WTC11 (cell line): ENCODE data around the gene MYL3.

Experiments used
- ATF3 ChIP-seq: sonication (generic); formaldehyde crosslinking; conservative IDR thresholded peaks from 2 replicates; pipeline ENCODE4 v1.8.1; 2022; ENCODE audit warnings: mild to moderate bottlenecking, missing genetic modification reagents
- CTCF ChIP-seq: fragments of 200-600 bp; IDR thresholded peaks from 2 replicates; pipeline ENCODE4 v1.8.0; 2022; ENCODE audit warnings: antibody characterized with exemption
- NFYB ChIP-seq: sonication (generic); formaldehyde crosslinking; conservative IDR thresholded peaks from 2 replicates; pipeline ENCODE4 v1.8.0; 2022; ENCODE audit warnings: low read depth, missing genetic modification reagents
- OVOL2 ChIP-seq: fragments of 250-450 bp; sonication (Bioruptor Pico); IDR thresholded peaks from 2 replicates; pipeline ENCODE4 v1.9.0; 2021; ENCODE audit warnings: mild to moderate bottlenecking, borderline replicate concordance
- ZSCAN18 ChIP-seq: fragments of 250-450 bp; sonication (Bioruptor Pico); IDR thresholded peaks from 2 replicates; pipeline ENCODE4 v2.1.2; 2022; ENCODE audit warnings: mild to moderate bottlenecking, moderate library complexity

GRCh38 chr3:46858456-46858855 lies 4.8 kb downstream of the MYL3 start:
- TF ChIP-seq CTCF (no peak), OVOL2 (no peak), NFYB (no peak), ATF3 (CRISPR knock-in tag) (no peak), ZSCAN18 (CRISPR knock-in tag) (no peak)
